ENCODE data around the gene BMPR1A. TPM values are rescaled to one million over a fixed set of nuclear protein-coding genes. Genes with fewer than 3 reads are reported as not detected.
A peak's percentile ranks its signal among the peaks of the same experiment; 100 is the strongest.
"Not testable (repeated sequence)": the region's sequence is repeated elsewhere in the genome, so short reads cannot be mapped to it uniquely, and the experiment has no call there.

Gene BMPR1A
- total and polyA plus RNA-seq, 9 of the 15 experiments (the other 6 are each of a cell fraction or from before 2014, with no cell fraction given), result 1.6 to 17.5 (median 9.1) TPM

DNA sequence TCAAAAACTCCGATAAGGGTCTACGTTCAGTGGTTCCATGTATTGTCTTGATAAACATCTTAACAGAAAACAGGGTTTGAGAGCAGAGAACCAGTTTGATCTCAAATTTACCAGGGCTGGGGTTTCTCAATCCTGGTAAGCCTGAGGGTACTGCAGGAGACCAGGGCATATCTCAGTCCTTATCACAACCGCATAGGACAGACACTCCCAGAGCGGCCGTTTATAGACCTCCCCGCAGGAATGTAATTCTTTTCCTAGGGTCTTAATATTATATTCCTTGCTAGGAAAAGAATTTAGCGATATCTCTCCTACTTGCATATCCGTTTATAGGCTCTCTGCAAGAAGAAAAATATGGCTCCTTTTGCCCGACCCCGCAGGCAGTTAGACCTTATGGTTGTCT lies 196.3 kb downstream of the BMPR1A start:
- FAIRE-seq; POLR2A ChIA-PET; H3K9me3 ChIP-seq (replicated peaks; ENCODE audit: control insufficient read depth, insufficient read depth, low read depth, low read length); H3K9me1 ChIP-seq (ENCODE audit: control insufficient read depth, insufficient read depth, low read length); DNase-seq (ENCODE audit: extremely low read depth in 1 of 4, low spot score in 3 of 4); H3K36me3 ChIP-seq (ENCODE audit: control insufficient read depth, insufficient read depth, low read length); intact Hi-C loops (cut with micrococcal nuclease); H2AFZ ChIP-seq (ENCODE audit: low read depth, low read length); H3K9ac ChIP-seq (ENCODE audit: insufficient read depth in 1 of 2, low read depth in 2 of 2, low read length in 2 of 2); BruUV-seq (replicated peaks); in situ Hi-C loops (cut with MboI); H3K27ac ChIP-seq (ENCODE audit: extremely low read depth, low read depth, low read length); H3K79me2 ChIP-seq (ENCODE audit: control insufficient read depth, insufficient read depth, low read length); H3K4me2 ChIP-seq (ENCODE audit: insufficient read depth, low read length); H4K20me1 ChIP-seq (replicated peaks; ENCODE audit: control insufficient read depth, insufficient read depth, low read length); H3K27me3 ChIP-seq (ENCODE audit: control insufficient read depth in 2 of 2, insufficient read depth in 2 of 2, low read length in 2 of 2); H3K4me3 ChIP-seq; CTCF ChIA-PET (ENCODE audit: low intra/inter-chr PET ratio); ATAC-seq: not testable (repeated sequence)
- H3K4me1 ChIP-seq (replicated peaks in 1 of 2; ENCODE audit: control insufficient read depth in 2 of 2, insufficient read depth in 2 of 2, low read length in 2 of 2), result peaks cover 39% of the 10 kb centered on the region in 2 experiments
- WGBS (ENCODE audit: insufficient coverage, low coverage, missing lambda C conversion rate), result 84% methylated on average over 8 of the region's 10 CpGs
- TF ChIP-seq ZNF766 (CRISPR knock-in tag; conservative IDR thresholded peaks at IDR 0.05), result 0 out of 2 replicates have a peak, but pooled peaks have one; percentile 42
- TF ChIP-seq CBX5 (IDR thresholded peaks at IDR 0.05; ENCODE audit: borderline replicate concordance, low read depth), result peak; percentile 93
- TF ChIP-seq CBX1 (IDR thresholded peaks at IDR 0.05; ENCODE audit: low read depth), result peak; percentile 70; the same call in 1 of the 2 replicates
- peak in 1 of 2 experiments; percentile 81; a peak in 2 of 3 replicates for TF ChIP-seq CBX3 (IDR thresholded peaks at IDR 0.05; ENCODE audit: borderline replicate concordance in 1 of 2, low read length in 2 of 2)
- TF ChIP-seq ZNF280A (IDR thresholded peaks at IDR 0.05; ENCODE audit: low read depth, partially characterized antibody), result peak; percentile 66
- TF ChIP-seq TRIM24 (IDR thresholded peaks at IDR 0.05), result peak; percentile 20 to 57; a peak in 1 of 4 replicates
- TF ChIP-seq TRIM28 (IDR thresholded peaks at IDR 0.05), result peak; percentile 93

All from K562 (cell line).